Left lung (tissue), 10 donors: Measurements from ENCODE around the gene LINGO1. TPM values are rescaled to one million over a fixed set of nuclear protein-coding genes. Genes with fewer than 3 reads are reported as not detected.

Source experiments
- ATAC-seq: fragments of 200-7000 bp; cut with Tn5 transposase; one replicate; pipeline ENCODE4 v1.9.1; 2020; ENCODE audit warnings: moderate library complexity
- DNase-seq, 4 donors: peaks; one replicate each; pipeline ENCODE4 v3.0.0-alpha.2; 2013 to 2020
- H3K27ac ChIP-seq, 2 donors: fragments of 200-600 bp; sonication (generic) in 1 of 2; one replicate each; pipeline versions ENCODE4 v1.5.0 to v1.8.0; 2020 to 2021
- H3K27me3 ChIP-seq, 2 donors: fragments of 200-600 bp; sonication (generic) in 1 of 2; one replicate each; pipeline versions ENCODE4 v1.5.0 to v1.8.0; 2020 to 2021
- H3K36me3 ChIP-seq, 2 donors: fragments of 200-600 bp; sonication (generic) in 1 of 2; one replicate each; pipeline versions ENCODE4 v1.5.0 to v1.8.0; 2020 to 2021
- H3K4me1 ChIP-seq, 2 donors: fragments of 200-600 bp; one replicate each; pipeline ENCODE4 v1.8.0; 2021
- H3K4me3 ChIP-seq, 2 donors: fragments of 200-600 bp; sonication (generic) in 1 of 2; one replicate each; pipeline versions ENCODE4 v1.5.0 to v1.8.0; 2020 to 2021; ENCODE audit warnings: mild to moderate bottlenecking in 1 of 2
- H3K9me3 ChIP-seq, 2 donors: fragments of 200-600 bp; sonication (generic) in 1 of 2; one replicate each; pipeline versions ENCODE4 v1.5.0 to v1.8.0; 2020 to 2021
- CTCF ChIP-seq, 2 donors: fragments of 200-600 bp; sonication (generic) in 1 of 2; IDR thresholded peaks; one replicate each; pipeline versions ENCODE4 v1.5.0 to v1.8.0; 2021; ENCODE audit warnings: antibody characterized with exemption in 2 of 2
- intact Hi-C, 2 donors: fragments of 100-400 bp; cut with DNase I; formaldehyde crosslinking; loops; one replicate each; pipeline versions ENCODE4 v1.11.2 to v1.14.2; 2022
- polyA plus RNA-seq, 6 donors: library from polyadenylated mRNA; unstranded; fragments of 120-200 nt; gene quantifications; one replicate each; pipeline ENCODE4 v1.2.1, GENCODE V29; 2013; ENCODE audit not compliant: insufficient read length in 6 of 6
- total RNA-seq, 2 donors: library from RNA; stranded (reverse); fragmentation: NEBNext Ultra II Directional; extraction: Animal tissue kit (Norgen Biotek cat#: 25700); gene quantifications; one replicate each; pipeline ENCODE4 v1.2.1, GENCODE V29; 2021
- donor health status: DM: no; HTN: yes; CAD: no.
- donor health status: DM: no; HTN: no; CAD: no.

LINGO1 gene
- total and polyA plus RNA-seq, 8 donors, result 0.99 to 19.6 (median 14.1) TPM

DNA sequence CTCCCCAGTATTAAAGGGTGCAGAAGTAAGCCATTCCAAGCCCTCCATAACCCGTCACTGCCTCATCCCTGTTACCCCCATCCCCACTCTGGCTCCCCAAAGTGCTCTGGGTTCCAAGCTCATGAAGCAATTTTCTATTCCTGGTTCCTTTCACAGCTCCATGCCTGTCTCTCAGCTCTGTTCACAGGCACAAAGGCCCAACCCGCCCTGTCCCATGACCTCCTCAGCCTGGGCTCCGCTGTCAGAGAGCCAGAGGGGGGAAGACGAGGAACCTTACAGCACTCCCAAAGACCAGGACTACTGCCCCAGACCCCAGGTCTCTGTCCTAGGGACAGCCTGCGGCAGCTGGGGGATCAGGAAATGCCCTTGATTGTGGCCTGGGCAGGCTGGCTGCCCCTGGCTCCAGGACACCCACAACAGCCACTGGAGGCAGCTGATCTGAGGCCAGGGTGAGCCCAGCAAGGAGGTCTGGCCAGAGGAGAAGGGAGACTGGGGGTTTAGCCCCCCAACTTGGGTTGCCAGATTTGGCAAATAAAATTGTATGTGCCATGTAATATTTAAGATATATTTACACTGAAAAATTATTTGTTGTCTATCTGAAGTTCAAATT, 43.2 kb upstream of the LINGO1 start:
- intact Hi-C loops, result no loop called here
- Histone ChIP-seq H3K27me3 (peaks cover 0 to 51% of the 10 kb centered on the region in 2 donors), H3K9me3 (no peaks in the 10 kb centered on the region), H3K36me3 (no peaks in the 10 kb centered on the region), H3K27ac (no peak overlapping the region), H3K4me3 (no peak overlapping the region), H3K4me1 (no peaks in the 10 kb centered on the region)
- DNase-seq (no peak), ATAC-seq (no peak)
- TF ChIP-seq CTCF (IDR thresholded peaks at IDR 0.05), result no peak

DNA sequence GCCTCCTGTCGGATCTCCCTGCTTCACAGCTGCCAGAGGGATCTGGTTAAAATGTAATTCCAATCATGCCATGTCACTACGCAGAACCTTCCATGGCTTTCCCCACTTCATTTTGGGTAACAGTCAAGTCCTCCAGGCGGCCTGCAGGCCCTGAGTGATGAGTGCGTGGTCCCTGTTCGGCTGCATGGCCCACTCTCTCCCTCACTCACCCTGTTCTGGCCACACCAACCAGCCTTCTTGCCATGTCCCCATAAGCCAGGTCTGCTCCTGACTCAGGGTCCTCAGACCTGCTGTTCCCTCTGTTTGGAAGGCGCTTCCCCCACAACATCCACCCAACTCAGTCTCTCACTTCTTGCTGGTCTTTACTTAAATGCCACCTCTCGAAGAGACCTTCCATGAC, 41.6 kb upstream of the LINGO1 start:
- DNase-seq, result no peak
- Histone ChIP-seq H3K4me3 (no peak overlapping the region), H3K27ac (no peak overlapping the region), H3K9me3 (no peaks in the 10 kb centered on the region), H3K4me1 (no peaks in the 10 kb centered on the region), H3K36me3 (no peaks in the 10 kb centered on the region), H3K27me3 (peaks cover 0 to 45% of the 10 kb centered on the region in 2 donors)
- no peak for TF ChIP-seq CTCF (IDR thresholded peaks at IDR 0.05)
- ATAC-seq, result no peak
- intact Hi-C loops, result no loop called here

GRCh38 chr15:77673866-77674265, 41.2 kb upstream of the LINGO1 start:
- DNase-seq (no peak), ATAC-seq (no peak)
- H3K27ac ChIP-seq, result no peak overlapping the region
- H3K36me3 ChIP-seq, result no peaks in the 10 kb centered on the region
- intact Hi-C loops, result no loop called here
- H3K27me3 ChIP-seq, result peaks cover 0 to 42% of the 10 kb centered on the region in 2 donors
- no peaks in the 10 kb centered on the region for H3K4me1 ChIP-seq
- no peak overlapping the region for H3K4me3 ChIP-seq
- no peak for TF ChIP-seq CTCF (IDR thresholded peaks at IDR 0.05)
- no peaks in the 10 kb centered on the region for H3K9me3 ChIP-seq

- Histone ChIP-seq H3K4me1 (no peaks in the 10 kb centered on the region), H3K4me3 (no peak overlapping the region), H3K36me3 (no peaks in the 10 kb centered on the region), H3K27me3 (peaks cover 0 to 52% of the 10 kb centered on the region in 2 donors), H3K9me3 (no peaks in the 10 kb centered on the region), H3K27ac (no peak overlapping the region)
- intact Hi-C loops, result no loop called here
- ATAC-seq, result no peak
- no peak for TF ChIP-seq CTCF (IDR thresholded peaks at IDR 0.05)
- DNase-seq, result no peak
Observed at GRCh38 chr15:77672135-77672534, 39.4 kb upstream of the LINGO1 start.

GRCh38 chr15:77671362-77672056, 38.8 kb upstream of the LINGO1 start:
- Histone ChIP-seq H3K27me3 (peaks cover 0 to 51% of the 10 kb centered on the region in 2 donors), H3K4me1 (no peaks in the 10 kb centered on the region), H3K4me3 (no peak overlapping the region), H3K27ac (no peak overlapping the region), H3K36me3 (no peaks in the 10 kb centered on the region), H3K9me3 (no peaks in the 10 kb centered on the region)
- no peak for TF ChIP-seq CTCF (IDR thresholded peaks at IDR 0.05)
- intact Hi-C loops, result no loop called here
- no peak for DNase-seq
- no peak for ATAC-seq
